Naive thymus-derived CD8-positive, alpha-beta T cell (primary cell): ENCODE measurements around the gene ACP1. TPM values are rescaled to one million over a fixed set of nuclear protein-coding genes. Genes with fewer than 3 reads are reported as not detected.
A peak's percentile ranks its signal among the peaks of the same experiment; 100 is the strongest.

Source experiments
- ATAC-seq, 2 donors: fragments of 150-1000 bp; cut with Tn5 transposase in 1 of 2; sonication (Bioruptor Pico), chemical (Tn5 transposase) in 1 of 2; 1 replicate in 1 of 2; 2 replicates in 1 of 2; pipeline ENCODE4 v1.10.0; 2021; ENCODE audit warnings: mild to moderate bottlenecking in 2 of 2, moderate library complexity in 2 of 2
- POLR2A ChIA-PET: fragments of 350-600 bp; sonication (Branson Sonifier 250); formaldehyde crosslinking; loops from one replicate; lab custom pipeline; 2021; ENCODE audit warnings: antibody characterized with exemption; lab: Charles Lee
- DNase-seq, 10 donors: peaks; one replicate each; pipeline versions ENCODE4 v3.0.0 to v3.0.0-alpha.2; 2020 to 2022
- H3K27ac Mint-ChIP-seq, 10 donors: one replicate each; pipeline ENCODE4 v1.8.0; 2020 to 2022; ENCODE audit warnings: mild to moderate bottlenecking in 10 of 10, mixed read lengths in 10 of 10, moderate library complexity in 4 of 10, inconsistent platforms in 1 of 10
- H3K27me3 Mint-ChIP-seq, 5 donors: one replicate each; pipeline ENCODE4 v1.8.0; 2021 to 2022; ENCODE audit warnings: mixed read lengths in 5 of 5
- H3K36me3 Mint-ChIP-seq, 3 donors: one replicate each; pipeline ENCODE4 v1.8.0; 2020 to 2022; ENCODE audit warnings: mixed read lengths in 3 of 3, mild to moderate bottlenecking in 2 of 3, inconsistent platforms in 1 of 3
- H3K4me1 Mint-ChIP-seq, 4 donors: one replicate each; pipeline ENCODE4 v1.8.0; 2021 to 2022; ENCODE audit warnings: mixed read lengths in 4 of 4
- H3K4me3 Mint-ChIP-seq, 10 donors: one replicate each; pipeline ENCODE4 v1.8.0; 2020 to 2022; ENCODE audit warnings: mild to moderate bottlenecking in 10 of 10, mixed read lengths in 10 of 10, moderate library complexity in 6 of 10, inconsistent platforms in 1 of 10
- H3K9me3 Mint-ChIP-seq, 9 donors: one replicate each; pipeline ENCODE4 v1.8.0; 2020 to 2022; ENCODE audit warnings: mixed read lengths in 9 of 9, mild to moderate bottlenecking in 3 of 9, inconsistent platforms in 1 of 9, moderate library complexity in 1 of 9
- polyA plus RNA-seq, 3 donors: library from polyadenylated mRNA; unstranded; fragments of 300-500 nt; fragmentation: Illumina TruSeq; gene quantifications; one replicate each; pipeline ENCODE4 v1.2.3, GENCODE V29; 2021
- total RNA-seq, 8 experiments: library from RNA in 2 of 8; stranded (reverse) in 2 of 8; gene quantifications; one replicate each; pipeline ENCODE4 v1.2.3 and lab custom pipeline; 2021 to 2026

ACP1 gene
- total and polyA plus RNA-seq, 5 experiments from 2014 or later, result 97.0 to 196 (median 179) TPM

GRCh38 chr2:319059-319600 is 54.4 kb downstream of the ACP1 start:
- no peak for DNase-seq
- Mint-ChIP-seq H3K36me3 (no peaks in the 10 kb centered on the region), H3K27ac (peak overlapping the region in 2 of 10 donors; percentile 24 to 83), H3K4me1 (peaks cover 0 to 14% (median 5%) of the 10 kb centered on the region in 4 donors), H3K4me3 (peak overlapping the region in 1 of 10 donors; percentile 54), H3K27me3 (peaks cover 0 to 8% (median 3%) of the 10 kb centered on the region in 5 donors), H3K9me3 (peaks cover 0 to 3% (median 0%) of the 10 kb centered on the region in 9 donors)
- POLR2A ChIA-PET, result no interaction called here
- no peak for ATAC-seq

GRCh38 chr2:320561-320960 is 55.8 kb downstream of the ACP1 start:
- H3K4me1 Mint-ChIP-seq, result peaks cover 0 to 14% (median 5%) of the 10 kb centered on the region in 4 donors
- peak overlapping the region in 1 of 10 donors; percentile 29 for H3K27ac Mint-ChIP-seq
- no peak overlapping the region for H3K4me3 Mint-ChIP-seq
- H3K27me3 Mint-ChIP-seq, result peaks cover 0 to 13% (median 7%) of the 10 kb centered on the region in 5 donors
- H3K9me3 Mint-ChIP-seq, result peaks cover 0 to 4% (median 0%) of the 10 kb centered on the region in 9 donors
- no peak for ATAC-seq
- DNase-seq, result no peak
- no peaks in the 10 kb centered on the region for H3K36me3 Mint-ChIP-seq
- POLR2A ChIA-PET, result no interaction called here

GRCh38 chr2:322326-322725 is 57.6 kb downstream of the ACP1 start:
- POLR2A ChIA-PET, result no interaction called here
- DNase-seq (no peak), ATAC-seq (no peak)
- Mint-ChIP-seq H3K36me3 (peaks cover 0 to 7% (median 7%) of the 10 kb centered on the region in 3 donors), H3K27me3 (peaks cover 0 to 21% (median 11%) of the 10 kb centered on the region in 5 donors), H3K27ac (no peak overlapping the region), H3K9me3 (peaks cover 3 to 15% (median 9%) of the 10 kb centered on the region in 9 donors), H3K4me3 (no peak overlapping the region), H3K4me1 (peaks cover 0 to 11% (median 5%) of the 10 kb centered on the region in 4 donors)

DNA sequence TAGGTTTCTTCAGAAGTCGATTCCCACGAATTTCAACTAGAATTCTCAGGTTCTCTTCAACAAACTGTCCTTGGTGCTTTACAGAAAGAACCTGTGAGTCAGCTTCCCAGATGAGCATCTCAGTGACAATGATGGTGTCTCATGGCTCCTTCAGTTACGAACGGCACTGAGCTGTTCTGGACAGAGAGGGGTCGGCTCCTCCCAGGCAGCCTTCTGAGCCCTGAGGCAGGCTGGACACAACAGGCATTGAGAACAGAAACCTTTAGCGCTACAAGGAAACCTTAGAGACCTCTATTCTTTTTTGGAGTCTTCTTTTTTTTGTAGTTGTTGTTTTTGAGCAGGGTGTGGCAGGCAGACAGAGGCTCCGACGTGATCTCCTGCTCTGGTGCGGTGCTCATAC is 58.3 kb downstream of the ACP1 start:
- H3K27me3 Mint-ChIP-seq, result peaks cover 0 to 23% (median 11%) of the 10 kb centered on the region in 5 donors
- no peak overlapping the region for H3K27ac Mint-ChIP-seq
- H3K9me3 Mint-ChIP-seq, result peaks cover 3 to 21% (median 16%) of the 10 kb centered on the region in 9 donors
- POLR2A ChIA-PET, result no interaction called here
- DNase-seq (no peak), ATAC-seq (no peak)
- H3K36me3 Mint-ChIP-seq, result peaks cover 0 to 14% (median 11%) of the 10 kb centered on the region in 3 donors
- no peak overlapping the region for H3K4me3 Mint-ChIP-seq
- H3K4me1 Mint-ChIP-seq, result peaks cover 0 to 7% (median 4%) of the 10 kb centered on the region in 4 donors

Other genes with a start within 250 kb of the ACP1 start
- under 1 TPM; 0.16 to 0.91 TPM for gene FAM110C, start 218.4 kb upstream of the ACP1 start, total RNA-seq
- under 1 TPM in 1 of 3 donors, not detected in 2; 0.13 TPM for gene FAM110C, start 218.4 kb upstream of the ACP1 start, polyA plus RNA-seq
- gene SH3YL1, start 915 bp upstream of the ACP1 start, total RNA-seq, result 10 to 100 TPM; 89.2 to 92.0 TPM
- gene SH3YL1, start 915 bp upstream of the ACP1 start, polyA plus RNA-seq, result 10 to 100 TPM; 38.1 to 62.8 (median 47.4) TPM
- gene ALKAL2, start 23.1 kb downstream of the ACP1 start, total RNA-seq, result not detected
- gene ALKAL2, start 23.1 kb downstream of the ACP1 start, polyA plus RNA-seq, result under 1 TPM in 2 of 3 donors, not detected in 1; 0.24 to 0.54 TPM